Stomach (tissue), 4 donors: ENCODE data around the gene C19orf25.

Source experiments
- CTCF ChIP-seq, 7 experiments: fragments of 450-650 bp in 4 of 7; fragments of 200-600 bp in 3 of 7; sonication (generic) in 3 of 7; IDR thresholded peaks; one replicate each; pipeline ENCODE4 v1.5.1; 2016 to 2019; ENCODE audit warnings: antibody characterized with exemption in 7 of 7, control low read depth in 2 of 7, mild to moderate bottlenecking in 1 of 7
- POLR2A ChIP-seq, 4 donors: fragments of 450-650 bp; IDR thresholded peaks; one replicate each; pipeline ENCODE4 v1.6.1; 2016; ENCODE audit warnings: antibody characterized with exemption in 4 of 4, control low read depth in 2 of 4, mild to moderate bottlenecking in 1 of 4, moderate library complexity in 1 of 4
- POLR2AphosphoS5 ChIP-seq, 3 donors: sonication (generic); formaldehyde crosslinking; IDR thresholded peaks; one replicate each; pipeline ENCODE4 v1.6.1; 2016; ENCODE audit warnings: antibody characterized with exemption in 3 of 3

DNA sequence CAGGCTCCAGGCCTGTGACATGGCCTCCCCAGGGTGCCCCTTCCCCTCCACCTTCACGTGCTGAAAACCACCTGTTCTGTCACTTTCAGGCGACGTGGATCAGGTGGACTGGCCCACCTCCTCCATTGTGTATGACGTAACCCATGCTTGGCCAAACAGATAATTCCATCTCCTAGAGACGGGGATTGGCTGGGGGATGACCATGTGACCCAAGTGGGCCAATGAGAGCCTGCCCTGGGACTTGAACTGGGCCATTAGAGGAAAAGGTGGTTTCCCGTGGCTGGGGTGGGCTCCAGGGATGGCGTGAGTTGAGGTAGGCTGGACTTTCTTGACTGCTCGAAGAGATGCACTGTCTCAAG is 37.4 kb upstream of the C19orf25 start:
- TF ChIP-seq CTCF (IDR thresholded peaks at IDR 0.05), result no peak
- TF ChIP-seq POLR2A (IDR thresholded peaks at IDR 0.05), result no peak
- no peak for TF ChIP-seq POLR2AphosphoS5 (IDR thresholded peaks at IDR 0.05)
